ENCODE measurements around the gene PGF.

Gene PGF

DNA sequence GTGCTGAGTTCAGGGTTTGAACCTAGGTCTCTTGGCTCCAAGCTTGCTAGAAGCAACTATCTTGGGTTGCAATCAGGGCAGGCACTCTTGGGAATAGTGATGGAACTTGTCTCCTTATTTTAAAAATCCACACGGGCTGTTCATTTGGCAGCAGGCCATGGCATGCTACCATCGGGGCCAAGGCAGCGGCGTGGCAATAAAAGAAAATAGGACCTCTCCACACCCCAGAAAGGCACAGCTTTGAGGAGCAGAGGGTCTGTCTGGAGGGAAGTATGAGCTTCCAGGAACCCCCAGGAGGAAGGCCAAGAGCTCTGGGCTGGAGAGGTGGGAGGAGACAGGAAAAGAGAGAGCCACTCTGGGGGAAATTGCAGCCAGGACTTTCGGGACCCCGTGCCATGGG is 47.7 kb downstream of the PGF start:
- no peaks in the 10 kb centered on the region for H3K27me3 Mint-ChIP-seq

DNA sequence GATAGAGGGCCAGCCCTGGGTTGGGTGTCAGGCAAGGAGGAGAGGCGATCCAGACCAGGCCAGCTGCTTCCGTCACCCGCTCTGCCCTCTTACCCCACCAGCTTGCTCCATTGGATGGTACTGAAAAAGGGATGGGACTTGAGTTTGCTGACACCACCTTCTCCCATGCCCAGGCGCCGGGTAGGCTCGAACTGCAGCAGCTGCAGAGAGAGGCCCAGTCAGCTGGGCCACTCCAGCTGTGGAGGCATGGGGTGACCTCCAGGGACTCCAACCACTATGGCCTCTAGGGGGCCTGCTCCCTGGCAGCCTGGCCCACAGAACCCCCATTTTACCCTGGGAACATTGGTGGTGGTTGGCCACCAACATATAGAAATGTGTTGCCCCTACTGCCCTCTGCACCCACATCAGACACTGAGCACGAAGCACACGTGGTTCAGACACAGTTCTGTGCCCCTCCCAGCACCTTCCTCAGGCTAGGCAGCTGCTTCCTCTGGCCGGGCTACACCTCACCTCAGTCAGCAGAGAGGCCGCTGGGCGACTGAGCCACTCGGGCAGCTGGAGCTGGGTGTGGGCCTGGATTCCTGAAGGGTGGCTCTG is 48.4 kb downstream of the PGF start:
- DNase-seq (ENCODE audit: low spot score in 2 of 2) = no peak
- peak; percentile 71 for ATAC-seq (ENCODE audit: low read depth)
- no peak overlapping the region for H3K27ac Mint-ChIP-seq
- H3K9me3 Mint-ChIP-seq = no peaks in the 10 kb centered on the region
- peaks cover 29% of the 10 kb centered on the region for H3K4me1 Mint-ChIP-seq
- H3K4me3 Mint-ChIP-seq = no peak overlapping the region
- H3K36me3 Mint-ChIP-seq = peaks cover 5% of the 10 kb centered on the region
- no peaks in the 10 kb centered on the region for H3K27me3 Mint-ChIP-seq

More for the DNA sequence above, 47.7 kb downstream of the PGF start:
- H3K4me3 Mint-ChIP-seq = no peak overlapping the region
- H3K4me1 Mint-ChIP-seq = peaks cover 26% of the 10 kb centered on the region
- no peaks in the 10 kb centered on the region for H3K9me3 Mint-ChIP-seq
- H3K27ac Mint-ChIP-seq = no peak overlapping the region
- ATAC-seq (ENCODE audit: low read depth) (no peak), DNase-seq (ENCODE audit: low spot score in 2 of 2) (no peak)
- H3K36me3 Mint-ChIP-seq = no peaks in the 10 kb centered on the region

DNA sequence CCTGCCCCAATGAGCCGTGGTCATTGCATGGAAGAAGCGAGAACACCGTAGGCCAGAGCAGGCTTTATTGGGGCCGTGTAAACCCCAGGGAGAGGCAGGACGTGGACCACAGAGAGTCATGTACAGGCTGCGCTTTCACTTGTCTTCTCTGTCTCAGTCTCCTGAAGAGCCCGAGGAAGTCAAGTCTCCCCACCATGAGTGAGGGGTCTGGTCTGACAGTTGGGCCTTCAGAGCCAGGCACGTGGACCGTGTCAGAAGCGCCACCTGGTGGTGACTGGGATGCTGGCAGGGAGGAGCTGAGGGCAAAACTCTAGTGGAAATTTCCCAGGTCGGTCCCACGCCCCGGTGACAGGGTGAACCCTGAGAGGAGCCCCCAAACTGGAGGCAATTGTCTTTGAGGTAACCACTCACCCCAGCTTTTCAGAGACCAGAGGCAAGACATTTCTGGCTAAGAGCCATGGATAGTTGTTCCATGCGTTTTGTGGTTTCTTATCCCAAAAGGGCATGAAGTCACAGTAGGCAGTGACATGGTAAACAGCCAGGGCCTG is 49.7 kb downstream of the PGF start:
- Mint-ChIP-seq H3K4me1 (peaks cover 29% of the 10 kb centered on the region), H3K4me3 (no peak overlapping the region), H3K36me3 (peaks cover 5% of the 10 kb centered on the region), H3K9me3 (no peaks in the 10 kb centered on the region), H3K27me3 (no peaks in the 10 kb centered on the region), H3K27ac (peak overlapping the region; percentile 77)
- DNase-seq (ENCODE audit: low spot score in 2 of 2) = peak; percentile 78 to 83
- peak; percentile 71 for ATAC-seq (ENCODE audit: low read depth)

DNA sequence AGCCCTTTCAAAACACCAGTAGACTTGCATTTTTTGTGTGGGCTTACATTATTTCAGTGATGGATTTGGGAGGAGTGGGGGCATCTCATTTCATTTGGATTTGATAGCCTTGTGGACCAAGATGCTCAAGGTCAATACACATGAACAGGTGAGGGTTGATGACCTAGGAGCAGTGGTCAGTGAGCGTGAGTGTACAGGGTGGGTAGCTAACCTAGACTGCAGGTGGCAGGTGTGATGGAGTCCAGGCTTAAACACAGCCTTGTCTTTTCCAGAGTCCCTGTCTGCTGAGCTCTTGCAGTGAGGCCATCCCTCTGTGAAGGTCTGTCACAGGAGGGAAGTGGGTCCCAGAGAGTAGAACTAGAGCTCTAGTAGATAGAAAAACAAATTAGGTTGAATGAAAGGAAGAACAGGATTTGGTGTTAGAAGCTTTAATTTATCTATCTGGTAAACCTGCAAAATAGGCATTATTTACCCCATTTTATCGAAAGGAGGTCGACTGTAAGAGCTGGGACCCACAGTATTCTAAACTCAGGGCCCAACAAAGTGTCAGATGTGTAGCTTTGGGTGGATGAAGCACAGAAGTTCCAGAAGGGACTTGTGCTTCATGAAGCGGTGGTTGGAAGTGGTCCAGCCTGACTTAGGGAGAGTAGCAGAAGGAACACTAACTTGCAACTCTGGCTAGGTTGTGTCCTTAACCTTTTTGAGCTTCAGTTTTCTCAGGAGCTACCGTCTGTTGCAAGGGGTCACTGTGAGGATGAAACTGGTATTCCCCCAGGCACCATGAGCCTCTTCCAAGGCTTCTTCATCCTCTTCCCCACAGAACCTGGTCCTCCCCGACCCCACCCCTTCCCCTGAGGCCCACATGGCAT is 50.5 kb downstream of the PGF start:
- no peak overlapping the region for H3K4me3 Mint-ChIP-seq
- H3K27ac Mint-ChIP-seq = peak overlapping the region; percentile 77
- no peak for ATAC-seq (ENCODE audit: low read depth)
- no peak for DNase-seq (ENCODE audit: low spot score in 2 of 2)
- H3K9me3 Mint-ChIP-seq = no peaks in the 10 kb centered on the region
- H3K27me3 Mint-ChIP-seq = no peaks in the 10 kb centered on the region
- H3K4me1 Mint-ChIP-seq = peaks cover 29% of the 10 kb centered on the region
- peaks cover 9% of the 10 kb centered on the region for H3K36me3 Mint-ChIP-seq

DNA sequence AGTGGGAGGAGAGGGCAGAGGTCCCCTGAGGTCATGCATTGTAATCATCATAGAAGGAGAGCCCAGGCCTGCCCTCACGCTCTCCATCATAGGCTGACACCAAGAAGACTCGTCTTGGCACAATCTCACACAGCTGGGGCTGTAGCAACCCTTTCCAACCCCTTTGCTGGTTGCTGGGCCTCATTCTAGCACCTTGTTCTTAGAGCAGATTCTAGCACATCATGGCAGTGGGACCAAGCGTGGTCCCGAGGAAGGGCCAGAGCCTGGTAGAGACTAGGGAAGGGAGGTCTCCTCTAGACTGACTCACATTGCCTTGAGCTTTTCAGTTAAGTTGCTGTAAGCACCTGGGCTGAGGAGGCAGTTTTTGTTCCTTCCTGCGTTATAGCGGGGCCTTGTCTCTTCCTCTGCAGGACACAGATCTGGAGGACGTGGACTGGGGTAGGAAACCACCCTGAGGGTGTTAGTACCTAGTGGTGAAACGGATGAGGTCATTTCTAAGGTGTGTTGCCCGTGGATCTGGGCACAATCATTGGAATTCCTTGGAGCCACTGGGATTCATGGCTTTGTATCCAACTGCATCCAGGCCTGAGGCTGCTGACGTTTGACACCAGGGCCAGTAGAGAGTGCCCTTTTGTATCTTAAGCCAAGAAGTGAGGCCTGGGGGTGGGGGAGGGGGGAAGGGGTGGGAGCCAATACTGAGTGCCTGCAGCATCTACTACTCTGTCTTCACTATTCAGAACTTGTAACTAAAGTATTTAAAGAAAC is 52.3 kb downstream of the PGF start:
- no peaks in the 10 kb centered on the region for H3K27me3 Mint-ChIP-seq
- peak overlapping the region; percentile 62 for H3K27ac Mint-ChIP-seq
- peak; percentile 23 for ATAC-seq (ENCODE audit: low read depth)
- no peaks in the 10 kb centered on the region for H3K9me3 Mint-ChIP-seq
- DNase-seq (ENCODE audit: low spot score in 2 of 2) = no peak
- peaks cover 21% of the 10 kb centered on the region for H3K36me3 Mint-ChIP-seq
- H3K4me3 Mint-ChIP-seq = no peak overlapping the region
- H3K4me1 Mint-ChIP-seq = peaks cover 29% of the 10 kb centered on the region

DNA sequence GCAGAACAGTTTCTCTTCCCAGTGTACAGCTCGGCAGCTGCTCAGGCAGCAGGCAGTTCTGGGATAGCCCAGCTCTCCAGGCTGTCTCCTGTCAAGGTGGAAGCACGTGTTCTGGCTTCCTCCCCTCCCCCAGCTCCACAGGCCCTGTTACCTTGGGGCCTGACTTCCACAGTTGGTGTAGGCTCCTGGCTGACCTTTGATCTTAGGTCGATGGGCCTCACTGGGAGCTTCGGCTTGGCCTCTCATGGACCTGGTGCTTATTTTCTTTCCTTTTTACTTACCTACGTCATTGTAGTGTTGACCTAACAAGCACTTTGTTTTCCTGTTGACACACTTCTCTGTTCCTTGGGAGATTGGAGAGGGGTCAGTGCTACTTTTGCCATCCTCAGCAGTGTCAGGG is 56.7 kb downstream of the PGF start:
- H3K36me3 Mint-ChIP-seq = peaks cover 42% of the 10 kb centered on the region

DNA sequence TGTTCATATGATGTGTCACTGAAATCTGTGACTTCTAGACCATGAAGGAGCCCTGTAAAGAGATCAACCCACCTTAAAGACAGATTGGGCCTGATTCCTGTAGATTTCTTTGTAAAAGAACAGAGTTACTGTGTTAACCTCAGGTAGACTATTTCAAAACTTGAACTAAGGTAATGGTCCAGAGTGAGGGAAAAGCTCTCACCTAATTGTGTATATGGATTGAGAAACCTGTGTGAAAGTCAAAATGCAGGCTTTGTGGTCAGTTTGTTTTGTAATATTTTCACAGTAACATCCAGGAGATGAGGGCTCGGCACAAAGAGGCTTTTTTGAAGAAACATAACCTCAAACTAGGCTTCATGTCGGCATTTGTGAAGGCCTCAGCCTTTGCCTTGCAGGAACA is 57.3 kb downstream of the PGF start:
- Mint-ChIP-seq H3K9me3 (no peaks in the 10 kb centered on the region), H3K36me3 (peaks cover 44% of the 10 kb centered on the region), H3K4me3 (no peak overlapping the region), H3K4me1 (peaks cover 23% of the 10 kb centered on the region), H3K27ac (no peak overlapping the region), H3K27me3 (no peaks in the 10 kb centered on the region)
- DNase-seq (ENCODE audit: low spot score in 2 of 2) (no peak), ATAC-seq (ENCODE audit: low read depth) (no peak)

More for the DNA sequence above, 56.7 kb downstream of the PGF start:
- peaks cover 22% of the 10 kb centered on the region for H3K4me1 Mint-ChIP-seq
- no peaks in the 10 kb centered on the region for H3K9me3 Mint-ChIP-seq
- DNase-seq (ENCODE audit: low spot score in 2 of 2) (no peak), ATAC-seq (ENCODE audit: low read depth) (no peak)
- no peaks in the 10 kb centered on the region for H3K27me3 Mint-ChIP-seq
- peak overlapping the region; percentile 30 for H3K27ac Mint-ChIP-seq
- H3K4me3 Mint-ChIP-seq = no peak overlapping the region

DNA sequence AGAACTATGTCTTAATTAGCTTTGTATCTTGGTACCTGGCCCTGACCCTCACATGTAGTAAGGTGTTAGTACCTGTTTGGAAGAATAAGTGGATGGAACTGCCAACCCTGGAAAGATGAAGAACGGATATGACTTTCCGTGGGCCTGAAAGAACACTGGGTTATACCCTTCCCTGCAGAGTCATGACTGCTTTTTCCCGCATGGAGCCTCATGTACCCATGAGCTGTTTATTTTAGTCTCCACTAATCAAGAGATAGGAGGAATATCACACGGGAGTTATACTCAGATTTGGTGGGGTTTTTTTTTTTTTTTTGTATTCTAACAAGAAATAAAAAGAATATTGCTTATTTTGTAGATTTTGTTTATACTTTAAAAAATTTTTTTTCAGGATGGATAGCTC is 57.8 kb downstream of the PGF start:
- DNase-seq (ENCODE audit: low spot score in 2 of 2) (no peak), ATAC-seq (ENCODE audit: low read depth) (no peak)
- Mint-ChIP-seq H3K27me3 (no peaks in the 10 kb centered on the region), H3K27ac (no peak overlapping the region), H3K9me3 (no peaks in the 10 kb centered on the region), H3K36me3 (peaks cover 44% of the 10 kb centered on the region), H3K4me3 (no peak overlapping the region), H3K4me1 (peaks cover 23% of the 10 kb centered on the region)

DNA sequence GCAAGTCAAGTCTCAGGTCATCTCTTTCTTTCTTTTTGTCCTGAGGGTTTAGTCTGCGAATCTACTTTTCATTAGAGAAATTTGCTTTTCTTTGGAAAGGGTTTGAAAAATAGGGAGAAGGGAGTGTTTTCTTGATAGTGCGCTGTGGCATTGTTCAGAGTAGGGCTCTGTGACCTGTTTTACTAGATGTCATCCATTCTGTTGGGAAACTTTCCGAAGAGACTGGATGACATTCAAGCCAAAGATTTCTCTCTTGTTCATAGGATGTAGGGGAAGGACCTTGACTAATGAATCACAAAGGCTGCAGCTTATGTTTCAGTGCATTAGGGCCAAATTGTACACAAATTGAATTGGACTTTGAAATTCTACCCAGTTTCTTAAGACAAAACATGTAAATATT is 59.0 kb downstream of the PGF start:
- no peak for ATAC-seq (ENCODE audit: low read depth)
- H3K9me3 Mint-ChIP-seq = no peaks in the 10 kb centered on the region
- no peaks in the 10 kb centered on the region for H3K27me3 Mint-ChIP-seq
- no peak for DNase-seq (ENCODE audit: low spot score in 2 of 2)
- H3K27ac Mint-ChIP-seq = no peak overlapping the region
- peaks cover 26% of the 10 kb centered on the region for H3K4me1 Mint-ChIP-seq
- H3K36me3 Mint-ChIP-seq = peaks cover 42% of the 10 kb centered on the region
- H3K4me3 Mint-ChIP-seq = no peak overlapping the region

DNA sequence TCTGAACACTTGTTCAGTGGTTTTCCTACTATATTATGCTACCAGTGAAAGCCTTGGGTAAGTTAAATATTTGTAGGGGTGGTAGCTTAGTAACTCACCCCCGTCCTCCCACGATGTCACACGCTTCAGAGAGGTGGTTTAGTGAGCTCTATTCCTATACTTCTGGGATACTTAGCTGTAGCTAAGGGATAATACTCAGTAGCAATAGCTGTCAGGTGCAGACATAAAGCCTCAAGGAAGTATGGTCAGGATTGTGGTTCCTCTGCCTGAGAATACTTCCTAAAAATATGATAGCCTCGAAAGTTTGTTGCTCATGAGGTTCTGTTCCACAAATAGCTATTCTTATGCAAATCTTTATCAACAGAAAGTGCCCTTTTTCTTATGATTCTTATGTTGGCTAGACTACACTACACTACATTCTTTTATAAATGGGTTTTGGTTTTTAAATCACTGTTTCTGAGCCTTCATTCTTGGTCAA is 61.7 kb downstream of the PGF start:
- H3K36me3 Mint-ChIP-seq = peaks cover 35% of the 10 kb centered on the region
- H3K27ac Mint-ChIP-seq = peak overlapping the region; percentile 92
- no peaks in the 10 kb centered on the region for H3K9me3 Mint-ChIP-seq
- H3K4me1 Mint-ChIP-seq = peaks cover 26% of the 10 kb centered on the region
- peak; percentile 71 for ATAC-seq (ENCODE audit: low read depth)
- H3K27me3 Mint-ChIP-seq = no peaks in the 10 kb centered on the region
- peak overlapping the region; percentile 88 for H3K4me3 Mint-ChIP-seq
- DNase-seq (ENCODE audit: low spot score in 2 of 2) = no peak

DNA sequence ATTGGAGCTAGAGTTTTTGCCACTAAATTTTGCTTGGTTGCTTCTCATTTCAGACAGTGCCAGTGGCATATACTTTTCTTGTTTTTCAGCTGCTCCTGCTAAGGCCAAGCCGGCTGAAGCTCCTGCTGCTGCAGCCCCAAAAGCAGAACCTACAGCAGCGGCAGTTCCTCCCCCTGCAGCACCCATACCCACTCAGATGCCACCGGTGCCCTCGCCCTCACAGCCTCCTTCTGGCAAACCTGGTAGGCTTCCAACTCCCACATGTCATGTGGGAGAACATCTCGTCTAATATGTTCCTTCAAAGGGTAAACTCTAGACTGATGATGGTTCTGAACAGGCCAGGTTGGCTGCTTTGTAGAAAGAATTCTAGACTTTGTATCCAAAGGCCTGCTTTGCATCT is 62.7 kb downstream of the PGF start:
- peaks cover 35% of the 10 kb centered on the region for H3K36me3 Mint-ChIP-seq

DNA sequence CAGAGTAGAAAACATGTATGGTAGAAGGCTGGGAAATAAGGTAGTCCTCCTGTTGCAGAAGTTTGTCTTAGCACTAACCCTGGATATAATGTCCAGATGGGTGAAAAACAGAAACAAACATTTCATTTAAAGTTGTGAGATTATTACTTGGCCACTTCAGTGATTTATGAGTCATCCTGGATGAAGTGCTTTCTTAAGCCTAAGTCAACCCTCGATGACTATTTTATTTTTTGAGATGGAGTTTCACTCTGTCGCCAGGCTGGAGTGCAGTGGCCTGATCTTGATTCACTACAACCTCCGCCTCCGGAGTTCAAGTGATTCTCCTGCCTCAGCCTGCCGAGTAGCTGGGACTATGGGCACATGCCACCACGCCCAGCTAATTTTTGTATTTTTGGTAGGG is 63.5 kb downstream of the PGF start:
- ATAC-seq (ENCODE audit: low read depth) = no peak
- Mint-ChIP-seq H3K27ac (peak overlapping the region; percentile 38), H3K4me1 (peaks cover 26% of the 10 kb centered on the region), H3K27me3 (no peaks in the 10 kb centered on the region), H3K9me3 (no peaks in the 10 kb centered on the region), H3K36me3 (peaks cover 31% of the 10 kb centered on the region), H3K4me3 (no peak overlapping the region)
- no peak for DNase-seq (ENCODE audit: low spot score in 2 of 2)

More for the DNA sequence above, 62.7 kb downstream of the PGF start:
- DNase-seq (ENCODE audit: low spot score in 2 of 2) = no peak
- peak; percentile 71 for ATAC-seq (ENCODE audit: low read depth)
- Mint-ChIP-seq H3K9me3 (no peaks in the 10 kb centered on the region), H3K27ac (peak overlapping the region; percentile 92), H3K4me3 (peak overlapping the region; percentile 7), H3K4me1 (peaks cover 26% of the 10 kb centered on the region), H3K27me3 (no peaks in the 10 kb centered on the region)
